H1 (cell line): ENCODE measurements around the gene ABCC11. TPM values are rescaled to one million over a fixed set of nuclear protein-coding genes. Genes with fewer than 3 reads are reported as not detected.

Experiments
- CTCF ChIA-PET: fragments of 300-600 bp; sonication (Branson Sonifier 250); formaldehyde crosslinking; loops from one replicate; lab custom pipeline; 2021; ENCODE audit not compliant: partially characterized antibody; lab: Charles Lee
- POLR2A ChIA-PET: fragments of 300-600 bp; sonication (Branson Sonifier 250); formaldehyde crosslinking; loops from one replicate; lab custom pipeline; 2021; ENCODE audit warnings: inconsistent platforms; ENCODE audit not compliant: partially characterized antibody; lab: Charles Lee
- DNase-seq, 2 experiments: peaks; one replicate each; pipeline versions ENCODE4 v3.0.0 to v3.0.0-alpha.2; 2010 to 2022; ENCODE audit warnings: low spot score in 2 of 2, low read depth in 1 of 2, mixed read lengths in 1 of 2
- FAIRE-seq: peaks from 2 replicates; lab custom pipeline; 2011; peaks lifted over from hg19 to GRCh38; lab: Jason Lieb, UNC
- H2AFZ ChIP-seq: 2 replicates; pipeline ENCODE4 v1.8.1; 2012; ENCODE audit warnings: low read length, inconsistent platforms
- H2AK5ac ChIP-seq: 2 replicates; pipeline ENCODE4 v1.6.1; 2013; ENCODE audit warnings: low read depth, low read length
- H2BK120ac ChIP-seq: replicated peaks from 2 replicates; pipeline ENCODE3; 2013; ENCODE audit warnings: low read depth, low read length, inconsistent platforms
- H2BK12ac ChIP-seq: 2 replicates; pipeline ENCODE4 v1.6.1; 2013; ENCODE audit warnings: low read depth, low read length
- H2BK15ac ChIP-seq: 2 replicates; pipeline ENCODE4 v1.6.1; 2013; ENCODE audit warnings: low read length
- H2BK20ac ChIP-seq: 2 replicates; pipeline ENCODE4 v1.6.1; 2013; ENCODE audit warnings: low read length
- H2BK5ac ChIP-seq: 2 replicates; pipeline ENCODE4 v1.6.1; 2013; ENCODE audit warnings: low read depth, low read length
- H3K14ac ChIP-seq: 2 replicates; pipeline ENCODE4 v1.6.1; 2013; ENCODE audit warnings: inconsistent platforms; ENCODE audit not compliant: insufficient read length
- H3K18ac ChIP-seq: 2 replicates; pipeline ENCODE4 v1.6.1; 2013; ENCODE audit warnings: low read length; ENCODE audit errors: extremely low read depth
- H3K23ac ChIP-seq: 2 replicates; pipeline ENCODE4 v1.6.1; 2013; ENCODE audit warnings: inconsistent platforms; ENCODE audit not compliant: insufficient read length
- H3K23me2 ChIP-seq: 2 replicates; pipeline ENCODE4 v1.6.1; 2013; ENCODE audit warnings: low read depth, low read length
- H3K27ac ChIP-seq: 2 replicates; pipeline ENCODE4 v1.6.1; 2011; ENCODE audit warnings: low read depth, low read length, inconsistent platforms
- H3K27me3 ChIP-seq, 4 experiments: replicated peaks in 1 of 4; 1 replicate in 1 of 4; 2 replicates in 3 of 4; pipeline versions ENCODE4 v1.6.1 to v1.8.1; 2011 to 2013; ENCODE audit warnings: low read length in 3 of 4, mild to moderate bottlenecking in 3 of 4, inconsistent platforms in 2 of 4, mixed read lengths in 2 of 4, moderate library complexity in 1 of 4; ENCODE audit not compliant: control insufficient read depth in 3 of 4, insufficient read depth in 3 of 4; ENCODE audit errors: extremely low read depth in 1 of 4
- H3K36me3 ChIP-seq, 4 experiments: 2 replicates each; pipeline versions ENCODE4 v1.6.1 to v1.8.1; 2011 to 2013; ENCODE audit warnings: mild to moderate bottlenecking in 4 of 4, low read length in 3 of 4, moderate library complexity in 2 of 4, control low read depth in 1 of 4, inconsistent platforms in 1 of 4; ENCODE audit not compliant: insufficient read depth in 4 of 4, control insufficient read depth in 2 of 4
- H3K4ac ChIP-seq: replicated peaks from 2 replicates; pipeline ENCODE3; 2013; ENCODE audit warnings: low read length, low read depth, mixed read lengths, inconsistent platforms; ENCODE audit not compliant: insufficient read length
- H3K4me1 ChIP-seq, 4 experiments: replicated peaks in 1 of 4; 1 replicate in 1 of 4; 2 replicates in 3 of 4; pipeline versions ENCODE4 v1.6.1 to v1.8.1; 2011 to 2013; ENCODE audit warnings: low read length in 3 of 4, inconsistent platforms in 2 of 4, mixed read lengths in 1 of 4; ENCODE audit not compliant: insufficient read depth in 4 of 4, control insufficient read depth in 3 of 4
- H3K4me2 ChIP-seq, 2 experiments: 2 replicates each; pipeline versions ENCODE4 v1.6.1 to v1.8.1; 2011 to 2013; ENCODE audit warnings: low read depth in 2 of 2, low read length in 2 of 2, control low read depth in 1 of 2, inconsistent platforms in 1 of 2, mild to moderate bottlenecking in 1 of 2; ENCODE audit not compliant: insufficient read depth in 1 of 2
- H3K4me3 ChIP-seq, 4 experiments: fragments of 200-600, 300-600 bp in 1 of 4; sonication (generic), shearing (Covaris generic), sonication (Bioruptor Twin) in 1 of 4; 2 replicates each; pipeline versions ENCODE4 v1.5.1 to v1.8.1; 2011 to 2016; ENCODE audit warnings: low read length in 4 of 4, low read depth in 3 of 4, control low read depth in 2 of 4, inconsistent platforms in 2 of 4, mild to moderate bottlenecking in 2 of 4, mixed read lengths in 1 of 4, moderate library complexity in 1 of 4; ENCODE audit not compliant: insufficient read depth in 2 of 4; ENCODE audit errors: extremely low read depth in 1 of 4
- H3K56ac ChIP-seq: replicated peaks from 2 replicates; pipeline ENCODE3; 2013; ENCODE audit warnings: low read depth, mild to moderate bottlenecking, mixed read lengths, low read length, inconsistent platforms; ENCODE audit not compliant: insufficient read length
- H3K79me1 ChIP-seq: 2 replicates; pipeline ENCODE4 v1.6.1; 2013; ENCODE audit warnings: low read depth, low read length, control low read depth
- H3K79me2 ChIP-seq, 2 experiments: 2 replicates each; pipeline versions ENCODE4 v1.6.1 to v1.8.1; 2012 to 2013; ENCODE audit warnings: low read length in 2 of 2, mild to moderate bottlenecking in 2 of 2, inconsistent platforms in 1 of 2; ENCODE audit not compliant: insufficient read depth in 2 of 2, control insufficient read depth in 1 of 2
- H3K9ac ChIP-seq, 4 experiments: replicated peaks in 1 of 4; 1 replicate in 1 of 4; 2 replicates in 3 of 4; pipeline versions ENCODE4 v1.6.1 to v1.8.1; 2011 to 2013; ENCODE audit warnings: low read depth in 3 of 4, low read length in 3 of 4, control low read depth in 2 of 4, mild to moderate bottlenecking in 2 of 4, moderate library complexity in 2 of 4, inconsistent platforms in 1 of 4; ENCODE audit errors: extremely low read depth in 1 of 4
- H3K9me3 ChIP-seq, 2 experiments: 2 replicates each; pipeline versions ENCODE4 v1.6.1 to v1.8.1; 2012 to 2013; ENCODE audit warnings: mild to moderate bottlenecking in 2 of 2, moderate library complexity in 2 of 2, control low read depth in 1 of 2, inconsistent platforms in 1 of 2, low read depth in 1 of 2, low read length in 1 of 2, mixed read lengths in 1 of 2; ENCODE audit not compliant: insufficient read depth in 2 of 2
- H4K20me1 ChIP-seq, 2 experiments: replicated peaks in 1 of 2; 2 replicates each; pipeline versions ENCODE3 to v1.8.1; 2011 to 2013; ENCODE audit warnings: inconsistent platforms in 2 of 2, low read length in 2 of 2, mild to moderate bottlenecking in 1 of 2; ENCODE audit not compliant: insufficient read depth in 2 of 2, control insufficient read depth in 1 of 2
- H4K5ac ChIP-seq: 2 replicates; pipeline ENCODE4 v1.6.1; 2013; ENCODE audit warnings: low read length, low read depth, mixed read lengths, inconsistent platforms; ENCODE audit not compliant: insufficient read length
- H4K8ac ChIP-seq: 2 replicates; pipeline ENCODE4 v1.8.0; 2013; ENCODE audit warnings: mild to moderate bottlenecking, moderate library complexity, low read length, inconsistent platforms; ENCODE audit not compliant: insufficient read depth; ENCODE audit errors: extremely low read depth
- H4K91ac ChIP-seq: replicated peaks from 2 replicates; pipeline ENCODE3; 2013; ENCODE audit warnings: low read length, mixed read lengths, inconsistent platforms; ENCODE audit not compliant: insufficient read length
- BCL11A ChIP-seq, 2 experiments: IDR thresholded peaks; one replicate each; pipeline ENCODE4 v1.6.1; 2011; ENCODE audit warnings: low read depth in 2 of 2, low read length in 2 of 2, mild to moderate bottlenecking in 2 of 2
- CBX5 ChIP-seq: fragments of 300-800, 300-1000 bp; sonication (generic); IDR thresholded peaks from 2 replicates; pipeline ENCODE4 v1.7.1; 2016; ENCODE audit warnings: antibody characterized with exemption, low read length, low read depth
- CREB1 ChIP-seq: IDR thresholded peaks from 2 replicates; pipeline ENCODE4 v1.6.1; 2012; ENCODE audit warnings: inconsistent platforms
- CTBP2 ChIP-seq: IDR thresholded peaks from 2 replicates; pipeline ENCODE4 v1.7.0; 2011; ENCODE audit warnings: borderline replicate concordance, mild to moderate bottlenecking, moderate library complexity, mixed read lengths, low read length; ENCODE audit not compliant: insufficient read depth, insufficient read length
- EP300 ChIP-seq, 2 experiments: IDR thresholded peaks; 1 replicate in 1 of 2; 2 replicates in 1 of 2; pipeline ENCODE4 v1.6.1; 2011 to 2012; ENCODE audit warnings: low read depth in 2 of 2, low read length in 2 of 2, mild to moderate bottlenecking in 2 of 2, borderline replicate concordance in 1 of 2, inconsistent platforms in 1 of 2, moderate library complexity in 1 of 2
- GABPA ChIP-seq: IDR thresholded peaks from 2 replicates; pipeline ENCODE4 v1.6.1; 2011; ENCODE audit warnings: mild to moderate bottlenecking, low read length, moderate library complexity, borderline replicate concordance; ENCODE audit not compliant: insufficient read depth
- JUN ChIP-seq: IDR thresholded peaks from 2 replicates; pipeline ENCODE4 v1.6.1; 2011; ENCODE audit warnings: low read depth, mild to moderate bottlenecking, improper control_type of control experiment, low read length
- NRF1 ChIP-seq: IDR thresholded peaks from 2 replicates; pipeline ENCODE4 v1.6.1; 2011; ENCODE audit warnings: mild to moderate bottlenecking, low read depth, low read length, improper control_type of control experiment
- RXRA ChIP-seq: IDR thresholded peaks from 2 replicates; pipeline ENCODE4 v1.6.1; 2011; ENCODE audit warnings: low read depth, mild to moderate bottlenecking, low read length, moderate library complexity; ENCODE audit not compliant: insufficient read depth
- SRF ChIP-seq: IDR thresholded peaks from 2 replicates; pipeline ENCODE4 v1.6.1; 2011; ENCODE audit warnings: mild to moderate bottlenecking, low read depth, low read length, moderate library complexity
- TAF1 ChIP-seq: IDR thresholded peaks from 2 replicates; pipeline ENCODE4 v1.6.1; 2011; ENCODE audit warnings: mild to moderate bottlenecking, low read depth, low read length
- TEAD4 ChIP-seq: IDR thresholded peaks from 2 replicates; pipeline ENCODE4 v1.6.1; 2012; ENCODE audit warnings: low read depth, low read length, inconsistent platforms, mixed read lengths
- WGBS, 2 experiments: shearing (Covaris generic) in 1 of 2; methylation state at CpG; one replicate each; pipeline versions ENCODE4 v1.1.6 to v1.1.7; 2013 to 2015; ENCODE audit warnings: low lambda C conversion rate in 2 of 2, mixed read lengths in 2 of 2, inconsistent platforms in 1 of 2, low coverage in 1 of 2, missing lambda C conversion rate in 1 of 2; ENCODE audit not compliant: insufficient replicate concordance in 2 of 2, insufficient coverage in 1 of 2, insufficient read length in 1 of 2; ENCODE audit errors: extremely low coverage in 1 of 2, missing lambda C conversion rate in 1 of 2; 5-methylcytosine and 5-hydroxymethylcytosine counted together
- polyA plus RNA-seq, 7 experiments: library from polyadenylated mRNA; depleted of rRNA in 3 of 7; stranded (reverse) in 5 of 7; unstranded in 2 of 7; fragments of >200 nt in 5 of 7; fragments of 200-250 nt in 2 of 7; gene quantifications; 1 replicate in 5 of 7; 2 replicates in 1 of 7; 4 replicates in 1 of 7; pipeline versions ENCODE4 v1.2.1 to v1.2.3, GENCODE V29; 2011 to 2013; ENCODE audit warnings: missing spikeins in 2 of 7, mixed read lengths in 2 of 7
- total RNA-seq: library from RNA; stranded (reverse); fragmentation: NEBNext Ultra II Directional; extraction: Animal tissue kit (Norgen Biotek cat#: 25700); gene quantifications from 2 replicates; pipeline ENCODE4 v1.2.1, GENCODE V29; 2021
- TF ChIP-seq, protein P1 (sequence below): IDR thresholded peaks from 2 replicates; pipeline ENCODE4 v1.6.1; 2012; ENCODE audit warnings: inconsistent platforms
- TF ChIP-seq, protein P2 (sequence below): IDR thresholded peaks from 2 replicates; pipeline ENCODE4 v1.6.1; 2011; ENCODE audit warnings: low read length, improper control_type of control experiment

ABCC11 gene
- total and polyA plus RNA-seq, 2 of the 8 experiments (the other 6 are each of a cell fraction or from before 2014, with no cell fraction given) = 0.06 TPM; not detected in 1

DNA sequence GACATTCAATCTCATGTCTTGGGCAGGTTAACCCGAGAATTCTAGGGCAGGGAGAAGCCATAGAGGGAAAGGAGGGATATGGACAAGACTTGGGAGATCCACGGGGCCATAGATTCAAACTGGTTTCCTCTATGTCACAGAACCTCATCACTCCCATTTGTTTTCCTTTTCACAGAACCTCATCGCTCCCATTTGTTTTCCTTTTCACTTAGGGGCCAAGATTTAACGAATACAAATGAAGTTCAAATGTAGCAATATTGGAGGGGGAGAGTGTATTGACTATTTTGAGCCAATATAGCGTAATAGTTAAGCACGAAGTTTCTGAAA is 42.6 kb downstream of the ABCC11 start:
- no peak overlapping the region for H2BK5ac ChIP-seq
- H3K9me3 ChIP-seq = no peaks in the 10 kb centered on the region
- no peak overlapping the region for H2BK12ac ChIP-seq
- H2AFZ ChIP-seq = no peak overlapping the region
- no peak overlapping the region for H3K4me3 ChIP-seq
- H2AK5ac ChIP-seq = no peak overlapping the region
- H3K36me3 ChIP-seq = no peaks in the 10 kb centered on the region
- no peak overlapping the region for H2BK20ac ChIP-seq
- no peaks in the 10 kb centered on the region for H4K20me1 ChIP-seq
- H3K27ac ChIP-seq = no peak overlapping the region
- H3K18ac ChIP-seq = no peak overlapping the region
- no peak overlapping the region for H3K9ac ChIP-seq
- ChIA-PET POLR2A (no interaction called here), CTCF (no interaction called here)
- H4K91ac ChIP-seq = no peak overlapping the region
- H3K23me2 ChIP-seq = no peaks in the 10 kb centered on the region
- H3K4ac ChIP-seq = no peak overlapping the region
- H3K27me3 ChIP-seq = no peaks in the 10 kb centered on the region
- no peak overlapping the region for H2BK15ac ChIP-seq
- H3K79me1 ChIP-seq = no peaks in the 10 kb centered on the region
- no peaks in the 10 kb centered on the region for H3K4me1 ChIP-seq
- no peak for TF ChIP-seq NRF1
- TF ChIP-seq, protein P1, sequence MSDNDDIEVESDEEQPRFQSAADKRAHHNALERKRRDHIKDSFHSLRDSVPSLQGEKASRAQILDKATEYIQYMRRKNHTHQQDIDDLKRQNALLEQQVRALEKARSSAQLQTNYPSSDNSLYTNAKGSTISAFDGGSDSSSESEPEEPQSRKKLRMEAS = no peak
- TF ChIP-seq TEAD4 = no peak
- no peak for TF ChIP-seq RXRA
- no peak for TF ChIP-seq TAF1
- no peak for TF ChIP-seq GABPA
- no peak for TF ChIP-seq EP300 (IDR thresholded peaks at IDR 0.05; ENCODE audit: borderline replicate concordance in 1 of 2, low read depth in 2 of 2, low read length in 2 of 2)
- no peak for TF ChIP-seq CBX5
- TF ChIP-seq, protein P2, sequence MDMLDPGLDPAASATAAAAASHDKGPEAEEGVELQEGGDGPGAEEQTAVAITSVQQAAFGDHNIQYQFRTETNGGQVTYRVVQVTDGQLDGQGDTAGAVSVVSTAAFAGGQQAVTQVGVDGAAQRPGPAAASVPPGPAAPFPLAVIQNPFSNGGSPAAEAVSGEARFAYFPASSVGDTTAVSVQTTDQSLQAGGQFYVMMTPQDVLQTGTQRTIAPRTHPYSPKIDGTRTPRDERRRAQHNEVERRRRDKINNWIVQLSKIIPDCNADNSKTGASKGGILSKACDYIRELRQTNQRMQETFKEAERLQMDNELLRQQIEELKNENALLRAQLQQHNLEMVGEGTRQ = no peak
- no peak for TF ChIP-seq SRF
- TF ChIP-seq BCL11A (IDR thresholded peaks at IDR 0.05; ENCODE audit: low read depth in 2 of 2, low read length in 2 of 2) = no peak
- no peak for TF ChIP-seq CTBP2
- TF ChIP-seq CREB1 = no peak
- no peak for TF ChIP-seq JUN
- no peak for DNase-seq
- no peak for FAIRE-seq
- no peak overlapping the region for H3K14ac ChIP-seq
- H3K23ac ChIP-seq = no peak overlapping the region
- H4K8ac ChIP-seq = no peak overlapping the region
- no peak overlapping the region for H3K4me2 ChIP-seq
- H3K79me2 ChIP-seq = no peaks in the 10 kb centered on the region
- no peak overlapping the region for H3K56ac ChIP-seq
- no peak overlapping the region for H4K5ac ChIP-seq
- no peak overlapping the region for H2BK120ac ChIP-seq
- WGBS, 2 experiments = 87% methylated on average over 6 of the region's 6 CpGs; no CpG with 5 or more reads in 1 of the 2 experiments
